Stomach (tissue), 4 donors: Measurements from ENCODE around the gene SPON2.

Experiments used
- POLR2A ChIP-seq, 4 donors: fragments of 450-650 bp; IDR thresholded peaks; one replicate each; pipeline ENCODE4 v1.6.1; 2016; ENCODE audit warnings: antibody characterized with exemption in 4 of 4, control low read depth in 2 of 4, mild to moderate bottlenecking in 1 of 4, moderate library complexity in 1 of 4
- TF ChIP-seq, protein P1 (sequence below), 7 experiments: fragments of 450-650 bp in 4 of 7; fragments of 200-600 bp in 3 of 7; sonication (generic) in 3 of 7; IDR thresholded peaks; one replicate each; pipeline ENCODE4 v1.5.1; 2016 to 2019; ENCODE audit warnings: antibody characterized with exemption in 7 of 7, control low read depth in 2 of 7, mild to moderate bottlenecking in 1 of 7

DNA sequence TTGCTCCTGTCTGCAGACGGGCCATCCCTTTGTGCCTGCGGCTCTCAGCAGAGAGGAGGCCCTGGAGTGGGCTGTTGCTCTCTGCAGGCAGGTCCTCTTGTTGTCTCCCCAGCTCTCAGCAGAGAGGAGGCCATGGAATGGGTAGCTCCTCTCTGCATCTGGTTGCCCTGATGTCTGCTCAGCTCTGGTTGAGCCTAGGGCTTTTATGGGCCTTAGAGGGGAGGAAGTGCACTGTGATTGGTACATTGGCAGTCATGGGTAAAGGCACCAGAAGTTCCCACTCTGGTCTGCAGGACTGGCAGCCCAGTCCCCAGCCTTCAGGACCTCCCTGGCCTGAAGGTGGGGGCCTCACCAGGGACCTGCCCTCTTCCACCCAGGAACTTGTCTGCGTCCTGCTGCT lies 21.5 kb downstream of the SPON2 start:
- TF ChIP-seq POLR2A (IDR thresholded peaks at IDR 0.05) = no peak
- TF ChIP-seq, protein P1, sequence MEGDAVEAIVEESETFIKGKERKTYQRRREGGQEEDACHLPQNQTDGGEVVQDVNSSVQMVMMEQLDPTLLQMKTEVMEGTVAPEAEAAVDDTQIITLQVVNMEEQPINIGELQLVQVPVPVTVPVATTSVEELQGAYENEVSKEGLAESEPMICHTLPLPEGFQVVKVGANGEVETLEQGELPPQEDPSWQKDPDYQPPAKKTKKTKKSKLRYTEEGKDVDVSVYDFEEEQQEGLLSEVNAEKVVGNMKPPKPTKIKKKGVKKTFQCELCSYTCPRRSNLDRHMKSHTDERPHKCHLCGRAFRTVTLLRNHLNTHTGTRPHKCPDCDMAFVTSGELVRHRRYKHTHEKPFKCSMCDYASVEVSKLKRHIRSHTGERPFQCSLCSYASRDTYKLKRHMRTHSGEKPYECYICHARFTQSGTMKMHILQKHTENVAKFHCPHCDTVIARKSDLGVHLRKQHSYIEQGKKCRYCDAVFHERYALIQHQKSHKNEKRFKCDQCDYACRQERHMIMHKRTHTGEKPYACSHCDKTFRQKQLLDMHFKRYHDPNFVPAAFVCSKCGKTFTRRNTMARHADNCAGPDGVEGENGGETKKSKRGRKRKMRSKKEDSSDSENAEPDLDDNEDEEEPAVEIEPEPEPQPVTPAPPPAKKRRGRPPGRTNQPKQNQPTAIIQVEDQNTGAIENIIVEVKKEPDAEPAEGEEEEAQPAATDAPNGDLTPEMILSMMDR (IDR thresholded peaks at IDR 0.05) = no peak
